ENCODE results near the gene SLC47A2.

The SLC47A2 gene

DNA sequence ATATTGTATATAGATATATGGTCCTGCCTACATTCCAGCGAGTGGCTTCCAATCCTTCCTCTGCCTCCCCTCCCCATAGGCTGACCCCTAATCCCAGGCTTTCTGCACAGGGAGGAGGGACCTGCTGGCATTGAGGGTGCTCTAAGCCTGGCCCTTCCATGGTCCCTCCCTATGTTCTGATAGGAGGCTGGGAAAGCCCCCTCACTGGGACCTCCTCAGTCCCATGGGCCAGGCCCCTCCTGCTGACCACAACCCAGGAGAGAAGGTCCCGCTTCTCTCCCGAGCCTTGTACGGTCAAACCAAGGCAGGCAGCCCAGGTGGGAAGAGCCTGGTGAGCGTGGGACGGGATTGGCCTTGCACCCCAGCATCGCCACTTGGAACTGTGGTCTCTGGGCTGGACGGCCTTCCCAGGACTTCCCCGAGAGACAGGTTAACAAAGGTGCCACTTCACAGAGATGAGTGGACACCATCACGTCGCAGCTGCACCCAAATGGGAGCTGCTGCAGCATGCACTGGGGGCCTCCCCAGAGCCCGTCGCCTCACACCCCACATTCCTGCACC lies 30.9 kb upstream of the SLC47A2 start:
- no peak overlapping the region for H3K4me3 ChIP-seq (ENCODE audit: low read depth in 1 of 2, low read length in 2 of 2)
- peaks cover 38 to 41% of the 10 kb centered on the region in 2 donors for H3K4me1 ChIP-seq (ENCODE audit: control insufficient read depth in 1 of 2, insufficient read depth in 2 of 2, low read length in 2 of 2)
- no peak overlapping the region for H3K27ac ChIP-seq (ENCODE audit: low read depth, low read length)
- H3K36me3 ChIP-seq (ENCODE audit: control insufficient read depth in 1 of 2, insufficient read depth in 2 of 2, low read length in 2 of 2), result no peaks in the 10 kb centered on the region
- H3K27me3 ChIP-seq (ENCODE audit: control insufficient read depth in 1 of 2, insufficient read depth in 2 of 2, low read length in 2 of 2), result no peaks in the 10 kb centered on the region
- no peaks in the 10 kb centered on the region for H3K9me3 ChIP-seq (ENCODE audit: control insufficient read depth in 1 of 2, low read length in 2 of 2)
- H3K9ac ChIP-seq (ENCODE audit: low read depth in 1 of 2, low read length in 2 of 2), result no peak overlapping the region

- Histone ChIP-seq H3K4me3 (ENCODE audit: low read depth in 1 of 2, low read length in 2 of 2) (no peak overlapping the region), H3K4me1 (ENCODE audit: control insufficient read depth in 1 of 2, insufficient read depth in 2 of 2, low read length in 2 of 2) (peaks cover 38 to 41% of the 10 kb centered on the region in 2 donors), H3K27ac (ENCODE audit: low read depth, low read length) (no peak overlapping the region)
Observed at GRCh38 chr17:19746517-19746916, 30.1 kb upstream of the SLC47A2 start.

GRCh38 chr17:19744922-19745757 lies 28.8 kb upstream of the SLC47A2 start:
- peak overlapping the region; percentile 60 to 66 for H3K4me3 ChIP-seq (ENCODE audit: low read depth in 1 of 2, low read length in 2 of 2)
- H3K4me1 ChIP-seq (ENCODE audit: control insufficient read depth in 1 of 2, insufficient read depth in 2 of 2, low read length in 2 of 2), result peaks cover 38 to 41% of the 10 kb centered on the region in 2 donors
- peak overlapping the region; percentile 50 to 66 for H3K9ac ChIP-seq (ENCODE audit: low read depth in 1 of 2, low read length in 2 of 2)
- H3K27me3 ChIP-seq (ENCODE audit: control insufficient read depth in 1 of 2, insufficient read depth in 2 of 2, low read length in 2 of 2), result no peaks in the 10 kb centered on the region
- peak overlapping the region; percentile 64 for H3K27ac ChIP-seq (ENCODE audit: low read depth, low read length)
- no peaks in the 10 kb centered on the region for H3K36me3 ChIP-seq (ENCODE audit: control insufficient read depth in 1 of 2, insufficient read depth in 2 of 2, low read length in 2 of 2)
- H3K9me3 ChIP-seq (ENCODE audit: control insufficient read depth in 1 of 2, low read length in 2 of 2), result no peaks in the 10 kb centered on the region

More at GRCh38 chr17:19746517-19746916, 30.1 kb upstream of the SLC47A2 start:
- no peak overlapping the region for H3K9ac ChIP-seq (ENCODE audit: low read depth in 1 of 2, low read length in 2 of 2)
- no peaks in the 10 kb centered on the region for H3K9me3 ChIP-seq (ENCODE audit: control insufficient read depth in 1 of 2, low read length in 2 of 2)
- H3K36me3 ChIP-seq (ENCODE audit: control insufficient read depth in 1 of 2, insufficient read depth in 2 of 2, low read length in 2 of 2), result no peaks in the 10 kb centered on the region
- no peaks in the 10 kb centered on the region for H3K27me3 ChIP-seq (ENCODE audit: control insufficient read depth in 1 of 2, insufficient read depth in 2 of 2, low read length in 2 of 2)

GRCh38 chr17:19744492-19744891 lies 28.1 kb upstream of the SLC47A2 start:
- Histone ChIP-seq H3K4me1 (ENCODE audit: control insufficient read depth in 1 of 2, insufficient read depth in 2 of 2, low read length in 2 of 2) (peaks cover 38 to 41% of the 10 kb centered on the region in 2 donors), H3K27me3 (ENCODE audit: control insufficient read depth in 1 of 2, insufficient read depth in 2 of 2, low read length in 2 of 2) (no peaks in the 10 kb centered on the region), H3K9me3 (ENCODE audit: control insufficient read depth in 1 of 2, low read length in 2 of 2) (no peaks in the 10 kb centered on the region), H3K4me3 (ENCODE audit: low read depth in 1 of 2, low read length in 2 of 2) (peak overlapping the region; percentile 59 to 66), H3K36me3 (ENCODE audit: control insufficient read depth in 1 of 2, insufficient read depth in 2 of 2, low read length in 2 of 2) (no peaks in the 10 kb centered on the region), H3K9ac (ENCODE audit: low read depth in 1 of 2, low read length in 2 of 2) (peak overlapping the region; percentile 53 to 64), H3K27ac (ENCODE audit: low read depth, low read length) (no peak overlapping the region)

DNA sequence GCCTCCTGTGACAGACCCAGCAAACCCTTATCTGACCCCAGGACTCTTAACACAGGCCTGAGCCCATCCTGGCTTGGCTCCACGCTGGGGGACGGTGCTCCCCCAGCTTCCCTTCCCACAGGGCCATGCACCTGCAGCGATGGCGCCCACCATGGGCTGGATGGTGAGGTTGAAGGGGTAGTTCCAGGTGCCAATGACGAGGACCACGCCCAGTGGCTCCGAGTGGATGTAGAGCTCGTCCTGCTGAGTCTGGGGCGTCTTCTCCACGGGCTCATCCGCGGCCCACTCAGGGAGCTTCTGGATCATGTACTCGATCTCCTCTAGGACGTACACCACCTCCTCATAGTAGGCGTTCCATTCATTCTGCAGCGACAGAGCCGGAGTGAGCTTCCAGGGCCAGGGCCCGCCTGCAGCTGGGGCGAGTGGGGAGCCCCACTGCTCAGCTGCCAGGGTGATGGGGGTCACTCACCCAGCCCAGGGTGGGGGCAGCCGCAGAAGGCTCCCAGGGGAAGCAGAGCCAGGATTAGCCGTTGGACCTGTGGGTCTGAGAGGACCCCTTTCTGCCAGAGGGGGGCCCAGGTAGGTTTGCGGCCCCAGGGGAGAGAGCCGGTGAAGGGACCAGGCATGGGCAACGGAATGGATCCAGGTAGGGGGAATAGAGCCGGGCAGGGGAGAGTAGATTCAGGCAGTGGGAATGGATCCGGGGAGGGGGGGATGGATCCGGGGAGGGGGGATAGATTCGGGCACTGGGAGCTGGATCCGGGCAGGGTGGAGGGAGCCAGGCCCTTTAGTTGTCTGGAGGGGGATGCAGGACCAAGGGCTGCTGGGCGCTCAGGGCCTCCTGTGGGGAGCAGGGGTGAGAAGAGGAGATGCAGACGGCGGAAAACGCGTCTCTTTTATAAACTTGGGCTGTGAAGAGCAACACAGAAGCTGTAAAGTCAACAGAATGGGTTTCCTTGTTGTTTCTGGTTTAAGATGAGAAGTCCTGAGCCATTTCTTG lies 27.0 kb upstream of the SLC47A2 start:
- no peak overlapping the region for H3K27ac ChIP-seq (ENCODE audit: low read depth, low read length)
- H3K4me1 ChIP-seq (ENCODE audit: control insufficient read depth in 1 of 2, insufficient read depth in 2 of 2, low read length in 2 of 2), result peaks cover 31 to 34% of the 10 kb centered on the region in 2 donors
- H3K36me3 ChIP-seq (ENCODE audit: control insufficient read depth in 1 of 2, insufficient read depth in 2 of 2, low read length in 2 of 2), result no peaks in the 10 kb centered on the region
- no peak overlapping the region for H3K4me3 ChIP-seq (ENCODE audit: low read depth in 1 of 2, low read length in 2 of 2)
- no peaks in the 10 kb centered on the region for H3K9me3 ChIP-seq (ENCODE audit: control insufficient read depth in 1 of 2, low read length in 2 of 2)
- H3K27me3 ChIP-seq (ENCODE audit: control insufficient read depth in 1 of 2, insufficient read depth in 2 of 2, low read length in 2 of 2), result no peaks in the 10 kb centered on the region
- H3K9ac ChIP-seq (ENCODE audit: low read depth in 1 of 2, low read length in 2 of 2), result no peak overlapping the region

DNA sequence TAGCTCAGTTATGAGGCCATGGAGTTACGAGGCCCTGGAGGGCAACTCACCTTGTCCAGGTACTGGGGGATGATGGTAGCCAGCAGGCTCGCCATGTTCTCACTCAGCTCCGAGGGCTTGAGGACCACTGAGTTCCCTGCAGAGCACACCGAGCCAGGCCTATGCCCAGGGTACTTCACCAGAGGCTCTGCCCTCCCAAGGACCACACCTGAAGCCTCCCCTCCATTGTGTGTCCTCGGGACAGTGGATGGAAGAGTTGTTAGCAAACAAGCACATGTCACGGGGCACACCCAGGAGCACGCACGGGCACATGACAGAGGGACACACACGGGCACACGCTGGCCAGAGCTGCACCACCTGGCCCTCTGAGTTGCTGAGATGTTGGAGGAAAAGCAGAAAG lies 26.1 kb upstream of the SLC47A2 start:
- Histone ChIP-seq H3K9ac (ENCODE audit: low read depth in 1 of 2, low read length in 2 of 2) (no peak overlapping the region), H3K27ac (ENCODE audit: low read depth, low read length) (no peak overlapping the region), H3K36me3 (ENCODE audit: control insufficient read depth in 1 of 2, insufficient read depth in 2 of 2, low read length in 2 of 2) (no peaks in the 10 kb centered on the region), H3K27me3 (ENCODE audit: control insufficient read depth in 1 of 2, insufficient read depth in 2 of 2, low read length in 2 of 2) (no peaks in the 10 kb centered on the region), H3K4me3 (ENCODE audit: low read depth in 1 of 2, low read length in 2 of 2) (no peak overlapping the region), H3K4me1 (ENCODE audit: control insufficient read depth in 1 of 2, insufficient read depth in 2 of 2, low read length in 2 of 2) (peaks cover 22 to 25% of the 10 kb centered on the region in 2 donors), H3K9me3 (ENCODE audit: control insufficient read depth in 1 of 2, low read length in 2 of 2) (no peaks in the 10 kb centered on the region)

- H3K4me1 ChIP-seq (ENCODE audit: control insufficient read depth in 1 of 2, insufficient read depth in 2 of 2, low read length in 2 of 2), result peaks cover 19 to 20% of the 10 kb centered on the region in 2 donors
- no peak overlapping the region for H3K27ac ChIP-seq (ENCODE audit: low read depth, low read length)
- no peaks in the 10 kb centered on the region for H3K27me3 ChIP-seq (ENCODE audit: control insufficient read depth in 1 of 2, insufficient read depth in 2 of 2, low read length in 2 of 2)
- H3K36me3 ChIP-seq (ENCODE audit: control insufficient read depth in 1 of 2, insufficient read depth in 2 of 2, low read length in 2 of 2), result no peaks in the 10 kb centered on the region
- no peaks in the 10 kb centered on the region for H3K9me3 ChIP-seq (ENCODE audit: control insufficient read depth in 1 of 2, low read length in 2 of 2)
- no peak overlapping the region for H3K4me3 ChIP-seq (ENCODE audit: low read depth in 1 of 2, low read length in 2 of 2)
- no peak overlapping the region for H3K9ac ChIP-seq (ENCODE audit: low read depth in 1 of 2, low read length in 2 of 2)
Observed at GRCh38 chr17:19741832-19742457, 25.6 kb upstream of the SLC47A2 start.

- H3K4me3 ChIP-seq (ENCODE audit: low read depth in 1 of 2, low read length in 2 of 2), result no peak overlapping the region
- H3K27ac ChIP-seq (ENCODE audit: low read depth, low read length), result no peak overlapping the region
- no peaks in the 10 kb centered on the region for H3K9me3 ChIP-seq (ENCODE audit: control insufficient read depth in 1 of 2, low read length in 2 of 2)
- no peaks in the 10 kb centered on the region for H3K27me3 ChIP-seq (ENCODE audit: control insufficient read depth in 1 of 2, insufficient read depth in 2 of 2, low read length in 2 of 2)
- peaks cover 14 to 15% of the 10 kb centered on the region in 2 donors for H3K4me1 ChIP-seq (ENCODE audit: control insufficient read depth in 1 of 2, insufficient read depth in 2 of 2, low read length in 2 of 2)
- H3K36me3 ChIP-seq (ENCODE audit: control insufficient read depth in 1 of 2, insufficient read depth in 2 of 2, low read length in 2 of 2), result no peaks in the 10 kb centered on the region
- no peak overlapping the region for H3K9ac ChIP-seq (ENCODE audit: low read depth in 1 of 2, low read length in 2 of 2)
Observed at GRCh38 chr17:19740933-19741332, 24.5 kb upstream of the SLC47A2 start.

GRCh38 chr17:19739241-19740201 lies 23.1 kb upstream of the SLC47A2 start:
- Histone ChIP-seq H3K9ac (ENCODE audit: low read depth in 1 of 2, low read length in 2 of 2) (no peak overlapping the region), H3K4me3 (ENCODE audit: low read depth in 1 of 2, low read length in 2 of 2) (no peak overlapping the region), H3K27ac (ENCODE audit: low read depth, low read length) (no peak overlapping the region), H3K27me3 (ENCODE audit: control insufficient read depth in 1 of 2, insufficient read depth in 2 of 2, low read length in 2 of 2) (no peaks in the 10 kb centered on the region), H3K4me1 (ENCODE audit: control insufficient read depth in 1 of 2, insufficient read depth in 2 of 2, low read length in 2 of 2) (peaks cover 8 to 15% of the 10 kb centered on the region in 2 donors), H3K9me3 (ENCODE audit: control insufficient read depth in 1 of 2, low read length in 2 of 2) (no peaks in the 10 kb centered on the region), H3K36me3 (ENCODE audit: control insufficient read depth in 1 of 2, insufficient read depth in 2 of 2, low read length in 2 of 2) (no peaks in the 10 kb centered on the region)
